ENCODE measurements around the gene SMC3. TPM values are rescaled to one million over a fixed set of nuclear protein-coding genes. Genes with fewer than 3 reads are reported as not detected.
A peak's percentile ranks its signal among the peaks of the same experiment; 100 is the strongest.

The SMC3 gene
- total RNA-seq, 2 experiments from 2014 or later, result 46.8 to 48.0 TPM

GRCh38 chr10:110649347-110650264 lies 82.1 kb downstream of the SMC3 start:
- Mint-ChIP-seq H3K27ac (no peak overlapping the region), H3K36me3 (ENCODE audit: low read depth) (no peaks in the 10 kb centered on the region), H3K4me3 (no peak overlapping the region), H3K27me3 (peaks cover 56% of the 10 kb centered on the region), H3K9me3 (no peaks in the 10 kb centered on the region), H3K4me1 (ENCODE audit: low read depth) (peaks cover 9% of the 10 kb centered on the region)
- peaks cover 6% of the 10 kb centered on the region for H3K4me1 ChIP-seq (ENCODE audit: insufficient read depth, low read length)
- H3K27ac ChIP-seq (ENCODE audit: low read depth in 1 of 2, low read length in 2 of 2), result no peak overlapping the region
- intact Hi-C loops (cut with DNase I, micrococcal nuclease), result no loop called here
- peaks cover 24 to 42% of the 10 kb centered on the region in 2 experiments for H3K27me3 ChIP-seq (ENCODE audit: control insufficient read depth in 1 of 2, insufficient read depth in 2 of 2, low read length in 2 of 2)
- H3K36me3 ChIP-seq (ENCODE audit: insufficient read depth, low read length), result no peaks in the 10 kb centered on the region
- CTCF ChIA-PET, result interaction anchor here (0.9 to 1.3 kb wide), 3 partner anchors 8 to 22 kb away, joined by 3 read pairs; no protein-coding TSS in a partner anchor
- H3K4me3 ChIP-seq (ENCODE audit: low read length), result no peak overlapping the region
- POLR2A ChIA-PET, result no interaction called here
- no peaks in the 10 kb centered on the region for H3K9me3 ChIP-seq (ENCODE audit: control insufficient read depth in 1 of 2, insufficient read depth in 1 of 2, low read length in 2 of 2)
- DNase-seq, result no peak
- no peak for TF ChIP-seq CTCF (IDR thresholded peaks at IDR 0.05)
- no peak for ATAC-seq (ENCODE audit: poor library complexity)

- no peaks in the 10 kb centered on the region for H3K9me3 ChIP-seq (ENCODE audit: control insufficient read depth in 1 of 2, insufficient read depth in 1 of 2, low read length in 2 of 2)
- Mint-ChIP-seq H3K27ac (no peak overlapping the region), H3K27me3 (peaks cover 51% of the 10 kb centered on the region), H3K9me3 (no peaks in the 10 kb centered on the region), H3K4me1 (ENCODE audit: low read depth) (peaks cover 2% of the 10 kb centered on the region), H3K4me3 (no peak overlapping the region), H3K36me3 (ENCODE audit: low read depth) (no peaks in the 10 kb centered on the region)
- ChIA-PET POLR2A (interaction anchor here (0.6 kb wide), 1 partner anchor 59 kb away, joined by 5 read pairs; no protein-coding TSS in a partner anchor), CTCF (interaction anchor here (1.3 kb wide), 1 partner anchor 9 kb away, joined by 3 read pairs; no protein-coding TSS in a partner anchor)
- no peak overlapping the region for H3K27ac ChIP-seq (ENCODE audit: low read depth in 1 of 2, low read length in 2 of 2)
- intact Hi-C loops (cut with DNase I, micrococcal nuclease), result no loop called here
- no peak for ATAC-seq (ENCODE audit: poor library complexity)
- peaks cover 17 to 39% of the 10 kb centered on the region in 2 experiments for H3K27me3 ChIP-seq (ENCODE audit: control insufficient read depth in 1 of 2, insufficient read depth in 2 of 2, low read length in 2 of 2)
- H3K4me1 ChIP-seq (ENCODE audit: insufficient read depth, low read length), result peaks cover 4% of the 10 kb centered on the region
- TF ChIP-seq CTCF (IDR thresholded peaks at IDR 0.05), result no peak
- DNase-seq, result no peak
- no peaks in the 10 kb centered on the region for H3K36me3 ChIP-seq (ENCODE audit: insufficient read depth, low read length)
- H3K4me3 ChIP-seq (ENCODE audit: low read length), result no peak overlapping the region
Observed at GRCh38 chr10:110650265-110650668, 82.8 kb downstream of the SMC3 start.

GRCh38 chr10:110651044-110651958 lies 83.8 kb downstream of the SMC3 start:
- intact Hi-C loops (cut with DNase I, micrococcal nuclease), result no loop called here
- Histone ChIP-seq H3K4me1 (ENCODE audit: insufficient read depth, low read length) (peaks cover 4% of the 10 kb centered on the region), H3K4me3 (ENCODE audit: low read length) (no peak overlapping the region), H3K9me3 (ENCODE audit: control insufficient read depth in 1 of 2, insufficient read depth in 1 of 2, low read length in 2 of 2) (no peaks in the 10 kb centered on the region), H3K27ac (ENCODE audit: low read depth in 1 of 2, low read length in 2 of 2) (no peak overlapping the region), H3K27me3 (ENCODE audit: control insufficient read depth in 1 of 2, insufficient read depth in 2 of 2, low read length in 2 of 2) (peaks cover 14 to 31% of the 10 kb centered on the region in 2 experiments), H3K36me3 (ENCODE audit: insufficient read depth, low read length) (no peaks in the 10 kb centered on the region)
- Mint-ChIP-seq H3K36me3 (ENCODE audit: low read depth) (no peaks in the 10 kb centered on the region), H3K27ac (no peak overlapping the region), H3K4me1 (ENCODE audit: low read depth) (no peaks in the 10 kb centered on the region), H3K27me3 (peaks cover 47% of the 10 kb centered on the region), H3K9me3 (no peaks in the 10 kb centered on the region), H3K4me3 (no peak overlapping the region)
- peak in 3 of 14 experiments; percentile 15 to 28 (median 27) for DNase-seq
- ChIA-PET CTCF (no interaction called here), POLR2A (no interaction called here)
- peak; percentile 54 for ATAC-seq (ENCODE audit: poor library complexity)
- TF ChIP-seq CTCF (IDR thresholded peaks at IDR 0.05), result no peak
